GM19035 (cell line): ENCODE data around the gene SLC35F5.
"Not testable (repeated sequence)": the region's sequence is repeated elsewhere in the genome, so short reads cannot be mapped to it uniquely, and the experiment has no call there.

Source experiments
- ATAC-seq: cut with Tn5 transposase; IDR thresholded peaks from one replicate; pipeline ENCODE4 v1.9.1; 2021; ENCODE audit not compliant: unreplicated experiment

Gene SLC35F5

GRCh38 chr2:113757138-113757657 lies 756 bp upstream of the SLC35F5 start:
- ATAC-seq: no peak

GRCh38 chr2:113755835-113756354 lies 547 bp downstream of the SLC35F5 start:
- ATAC-seq: peak; percentile 52

- ATAC-seq: no peak
These were observed 1.2 kb downstream of the SLC35F5 start for GRCh38 chr2:113755035-113755834.

- ATAC-seq: no peak
These were observed 2.3 kb downstream of the SLC35F5 start for GRCh38 chr2:113754160-113754559.

GRCh38 chr2:113750385-113750784 lies 6.1 kb downstream of the SLC35F5 start:
- ATAC-seq: no peak

- ATAC-seq: no peak
These were observed 15.4 kb downstream of the SLC35F5 start for GRCh38 chr2:113741091-113741490.

- ATAC-seq: no peak
These were observed 16.6 kb downstream of the SLC35F5 start for GRCh38 chr2:113739849-113740248.

- ATAC-seq: peak; percentile 88
These were observed 22.3 kb downstream of the SLC35F5 start for GRCh38 chr2:113734185-113734584.

- ATAC-seq: no peak
These were observed 32.4 kb downstream of the SLC35F5 start for GRCh38 chr2:113724010-113724409.

DNA sequence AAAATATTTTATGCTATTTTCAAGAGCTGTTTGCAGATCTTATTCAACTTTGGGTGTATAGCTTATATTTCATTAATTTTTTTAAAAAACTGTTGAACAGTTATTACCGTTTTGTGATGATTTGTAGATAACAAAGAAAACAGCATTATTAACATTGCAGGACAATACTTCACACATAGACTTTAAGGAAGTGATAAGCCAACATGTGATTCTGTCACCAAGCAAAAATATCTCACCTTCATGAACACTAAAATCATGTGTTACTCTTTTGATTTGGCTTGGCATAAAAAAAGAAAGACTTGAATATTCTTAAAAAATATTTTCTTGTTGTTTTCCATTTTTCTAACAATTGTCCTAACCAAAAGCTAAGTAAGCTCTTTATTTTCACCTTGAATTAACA lies 33.0 kb downstream of the SLC35F5 start:
- no peak for ATAC-seq

DNA sequence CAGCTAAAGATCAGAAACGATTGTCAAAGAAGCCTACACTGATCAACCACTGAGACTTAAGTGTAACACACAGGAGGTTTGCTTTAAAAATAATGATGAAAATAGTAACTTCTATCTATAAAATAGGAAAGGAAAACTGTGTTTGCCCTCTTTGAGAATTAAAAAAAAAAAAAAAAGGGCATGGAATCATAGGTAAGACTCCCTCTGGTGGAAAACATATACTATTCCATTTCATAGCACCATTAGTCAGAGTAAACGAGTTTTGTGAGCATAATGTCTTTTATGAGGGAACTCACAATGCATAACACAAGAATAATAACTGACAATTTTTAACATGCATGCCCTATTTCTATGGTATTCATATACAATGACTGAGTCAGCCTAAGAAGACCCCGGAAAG lies 36.3 kb downstream of the SLC35F5 start:
- ATAC-seq: no peak

DNA sequence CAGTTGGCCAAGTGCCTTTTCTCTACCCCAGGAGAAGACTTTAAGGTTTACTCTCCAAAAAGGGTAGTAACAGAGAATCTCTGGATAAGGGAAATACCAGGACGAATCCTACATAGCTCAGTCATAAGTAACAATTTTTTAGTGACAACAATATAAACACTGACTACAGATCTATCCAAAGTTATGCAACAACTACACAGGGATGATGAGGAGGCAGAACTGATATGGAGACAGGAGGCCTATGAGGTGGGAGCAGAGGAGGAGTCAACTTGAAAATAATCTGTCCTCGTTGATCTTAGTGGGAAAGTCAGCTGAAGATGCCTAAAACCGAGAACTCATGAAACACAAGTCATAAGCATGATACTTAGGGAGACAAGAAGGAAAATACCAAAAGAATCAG lies 40.2 kb downstream of the SLC35F5 start:
- ATAC-seq: no peak

DNA sequence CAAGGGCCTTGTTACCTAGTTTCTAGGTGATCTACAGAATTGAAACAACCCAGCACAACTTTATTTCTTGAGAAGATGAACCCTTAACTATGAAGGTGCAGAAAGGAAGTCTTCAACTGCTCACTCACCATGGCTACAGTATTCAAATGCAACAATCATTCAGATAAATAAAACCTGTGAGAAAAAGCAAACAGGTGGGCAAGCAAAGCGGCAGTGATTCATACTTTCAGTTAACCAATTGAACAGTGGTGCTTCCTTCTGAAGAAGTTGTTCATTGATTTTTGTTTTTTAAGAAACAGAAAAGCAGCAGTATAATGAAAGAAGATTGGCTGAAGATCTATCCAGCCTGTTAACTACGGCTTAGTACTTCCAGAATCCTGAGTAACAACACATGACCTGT lies 43.5 kb downstream of the SLC35F5 start:
- no peak for ATAC-seq

DNA sequence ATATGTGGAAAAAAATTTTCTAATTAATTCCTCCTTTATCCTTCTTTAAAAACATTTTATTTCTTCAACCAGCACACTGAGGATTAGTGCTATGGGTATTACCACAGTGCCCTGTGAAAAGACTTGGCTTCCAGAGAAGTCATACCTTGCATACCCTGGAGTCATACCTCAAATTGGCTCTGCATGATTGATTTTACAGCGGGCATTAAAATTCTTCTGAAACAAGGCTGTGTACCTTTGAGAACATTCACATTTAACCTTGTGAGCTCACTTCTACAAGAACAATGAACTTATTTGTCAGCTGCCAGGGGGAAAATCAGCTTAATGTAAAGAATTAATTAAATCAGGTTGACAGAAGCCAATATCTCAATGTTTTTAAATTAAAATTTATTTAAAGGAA lies 44.6 kb downstream of the SLC35F5 start:
- no peak for ATAC-seq

GRCh38 chr2:113709022-113709421 lies 47.4 kb downstream of the SLC35F5 start:
- no peak for ATAC-seq

DNA sequence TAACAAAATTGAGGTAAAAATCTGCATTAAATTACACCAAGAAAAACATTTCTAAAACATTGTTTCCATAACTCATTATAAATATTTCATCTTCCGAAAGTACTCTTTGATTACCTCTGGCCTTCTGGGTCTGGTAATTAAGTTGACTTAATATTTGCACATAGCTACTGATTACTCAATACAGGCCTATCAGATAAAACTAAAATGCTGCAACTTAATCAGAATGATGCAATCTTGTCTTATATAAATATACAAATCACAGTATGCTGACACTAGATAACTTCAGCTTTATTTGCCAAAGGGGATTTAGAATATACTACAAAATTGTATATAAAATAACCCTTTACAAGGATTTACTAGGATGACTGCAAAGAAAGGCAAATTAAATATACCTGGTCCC lies 49.3 kb downstream of the SLC35F5 start:
- no peak for ATAC-seq

DNA sequence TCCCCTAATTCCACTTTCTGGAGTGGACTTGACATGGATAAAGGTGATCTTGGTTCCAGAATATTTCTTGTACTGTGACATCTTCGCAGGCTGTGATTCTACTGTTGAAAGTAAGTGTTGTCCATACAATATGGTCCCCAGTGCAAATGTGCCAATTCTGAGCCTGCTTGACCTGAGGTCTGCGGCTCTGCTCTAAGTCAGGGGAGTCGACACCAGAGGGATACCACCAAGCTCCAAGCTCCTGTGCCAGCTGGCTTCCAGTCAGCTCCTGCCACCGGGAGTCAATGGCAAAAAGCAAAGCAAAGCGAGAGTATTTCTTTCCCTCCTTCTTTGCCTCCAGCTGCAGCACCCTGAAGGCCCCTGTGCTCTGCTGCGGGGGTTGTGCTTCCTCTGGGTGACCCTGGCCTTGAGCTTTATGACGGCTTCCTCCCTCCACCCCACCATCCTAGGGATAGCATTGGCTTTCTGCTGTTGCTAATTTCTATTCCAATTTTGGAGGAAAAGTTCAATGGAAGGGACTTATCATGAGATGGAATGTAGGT lies 50.4 kb downstream of the SLC35F5 start:
- ATAC-seq: no peak

DNA sequence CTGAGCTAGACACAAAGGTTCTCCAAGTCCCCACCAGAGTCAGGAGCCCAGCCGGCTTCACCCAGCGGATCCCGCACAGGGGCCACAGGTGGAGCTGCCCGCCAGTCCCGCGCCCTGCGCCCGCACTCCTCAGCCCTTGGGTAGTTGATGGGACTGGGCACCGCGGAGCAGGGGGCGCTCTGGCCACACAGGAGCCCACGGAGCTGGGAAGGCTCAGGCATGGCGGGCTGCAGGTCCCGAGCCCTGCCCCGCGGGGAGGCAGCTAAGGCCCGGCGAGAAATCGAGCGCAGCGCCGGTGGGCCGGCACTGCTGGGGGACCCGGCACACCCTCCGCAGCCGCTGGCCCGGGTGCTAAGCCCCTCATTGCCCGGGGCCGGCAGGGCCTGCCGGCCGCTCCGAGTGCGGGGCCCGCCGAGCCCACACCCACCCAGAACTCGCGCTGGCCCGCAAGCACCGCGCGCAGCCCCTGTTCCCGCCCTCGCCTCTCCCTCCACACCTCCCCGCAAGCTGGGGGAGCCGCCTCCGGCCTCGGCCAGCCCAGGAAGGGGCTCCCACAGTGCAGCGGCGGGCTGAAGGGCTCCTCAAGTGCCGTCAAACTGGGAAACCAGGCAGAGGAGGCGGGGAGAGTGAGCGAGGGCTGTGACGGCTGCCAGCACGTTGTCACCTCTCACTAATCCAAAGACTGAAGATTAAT lies 52.0 kb downstream of the SLC35F5 start:
- ATAC-seq: not testable (repeated sequence)

GRCh38 chr2:113703386-113704299 lies 52.8 kb downstream of the SLC35F5 start:
- no peak for ATAC-seq

DNA sequence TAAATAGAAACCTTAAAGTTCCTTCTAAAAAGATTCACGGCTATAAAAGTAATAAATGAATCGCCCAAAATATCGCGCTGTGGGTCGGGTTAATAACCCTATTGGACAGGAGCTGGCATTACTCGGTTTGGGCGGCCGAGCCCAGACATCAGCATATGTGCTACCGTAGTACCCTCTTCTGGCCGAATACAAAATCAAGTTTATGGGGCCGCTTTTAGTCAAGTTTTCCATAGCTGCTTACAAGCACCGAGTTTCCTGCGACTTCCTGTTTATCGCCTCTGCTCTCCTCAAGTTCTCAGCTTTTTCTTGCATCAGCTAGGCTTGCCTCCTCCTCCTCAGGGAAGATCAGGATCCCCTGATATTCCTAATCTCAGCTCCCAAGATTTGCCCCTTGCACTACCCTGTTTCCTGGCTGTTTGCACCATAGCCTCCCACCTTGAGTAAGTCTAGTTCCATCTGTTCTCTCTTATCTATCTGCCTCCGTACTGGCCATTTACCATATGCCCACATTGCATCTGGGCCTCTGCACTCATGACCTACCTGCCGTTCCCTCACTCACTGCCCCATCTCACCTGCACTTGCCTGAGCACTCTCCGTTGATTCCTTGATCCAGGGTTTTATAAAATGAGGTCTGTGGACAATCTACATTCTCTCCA lies 56.1 kb downstream of the SLC35F5 start:
- ATAC-seq: peak; percentile 85
